ENCODE data around the gene SLC14A1.

The SLC14A1 gene

GRCh38 chr18:45760462-45761036 lies 36.6 kb downstream of the SLC14A1 start:
- no peak for DNase-seq

GRCh38 chr18:45761512-45762114 lies 37.6 kb downstream of the SLC14A1 start:
- no peak for DNase-seq

GRCh38 chr18:45764000-45764686 lies 40.2 kb downstream of the SLC14A1 start:
- DNase-seq, result peak; percentile 74

DNA sequence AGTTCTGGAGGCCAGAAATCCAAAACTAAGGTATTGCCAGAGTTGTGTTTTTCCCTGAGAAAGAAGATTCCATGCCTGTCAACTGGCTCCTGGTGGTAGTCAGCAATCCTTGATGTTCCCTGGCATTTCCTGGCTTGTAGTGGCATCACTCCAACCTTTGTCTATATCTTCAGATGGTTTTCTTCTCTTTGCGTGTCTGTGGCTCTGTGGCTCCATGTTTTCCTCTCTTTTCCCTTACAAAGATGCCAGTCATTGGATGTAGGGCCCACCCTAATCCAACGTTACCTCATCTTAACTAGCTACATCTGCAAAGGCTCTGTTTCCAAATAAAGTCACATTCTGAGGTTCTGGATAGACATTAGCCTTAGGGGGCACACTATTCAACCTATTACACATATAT lies 41.8 kb downstream of the SLC14A1 start:
- DNase-seq, result no peak

GRCh38 chr18:45771587-45772480 lies 47.9 kb downstream of the SLC14A1 start:
- DNase-seq, result peak; percentile 70

- DNase-seq, result peak; percentile 78
Observed at GRCh38 chr18:45774065-45774521, 50.1 kb downstream of the SLC14A1 start.

DNA sequence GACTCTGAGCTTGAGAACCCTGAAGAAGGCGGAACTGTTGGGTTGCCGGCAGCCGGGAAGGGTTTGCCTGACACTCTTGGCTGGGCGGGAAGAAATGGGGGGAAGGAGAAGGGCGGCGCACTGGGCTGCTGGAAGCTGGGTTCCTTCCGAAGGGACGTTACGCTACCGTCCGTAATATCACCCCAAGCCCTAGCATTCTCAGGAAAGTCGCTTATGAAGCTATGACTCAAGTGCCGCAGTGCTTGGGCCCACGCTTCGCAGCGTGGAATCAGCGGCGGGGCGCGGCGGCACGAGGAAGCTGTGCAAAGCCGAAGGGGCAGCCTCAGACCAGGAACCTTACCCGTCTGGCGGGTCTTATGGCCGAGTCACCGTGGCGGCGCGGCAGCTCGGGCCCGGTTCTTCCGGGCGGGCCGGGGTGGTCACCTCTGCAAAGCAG lies 51.3 kb downstream of the SLC14A1 start:
- DNase-seq, result peak; percentile 83

- no peak for DNase-seq
Observed at GRCh38 chr18:45775743-45776142, 51.8 kb downstream of the SLC14A1 start.

- peak; percentile 94 for DNase-seq
Observed at GRCh38 chr18:45777393-45777792, 53.4 kb downstream of the SLC14A1 start.

- no peak for DNase-seq
Observed at GRCh38 chr18:45780568-45780967, 56.6 kb downstream of the SLC14A1 start.

GRCh38 chr18:45782662-45783061 lies 58.7 kb downstream of the SLC14A1 start:
- no peak for DNase-seq

DNA sequence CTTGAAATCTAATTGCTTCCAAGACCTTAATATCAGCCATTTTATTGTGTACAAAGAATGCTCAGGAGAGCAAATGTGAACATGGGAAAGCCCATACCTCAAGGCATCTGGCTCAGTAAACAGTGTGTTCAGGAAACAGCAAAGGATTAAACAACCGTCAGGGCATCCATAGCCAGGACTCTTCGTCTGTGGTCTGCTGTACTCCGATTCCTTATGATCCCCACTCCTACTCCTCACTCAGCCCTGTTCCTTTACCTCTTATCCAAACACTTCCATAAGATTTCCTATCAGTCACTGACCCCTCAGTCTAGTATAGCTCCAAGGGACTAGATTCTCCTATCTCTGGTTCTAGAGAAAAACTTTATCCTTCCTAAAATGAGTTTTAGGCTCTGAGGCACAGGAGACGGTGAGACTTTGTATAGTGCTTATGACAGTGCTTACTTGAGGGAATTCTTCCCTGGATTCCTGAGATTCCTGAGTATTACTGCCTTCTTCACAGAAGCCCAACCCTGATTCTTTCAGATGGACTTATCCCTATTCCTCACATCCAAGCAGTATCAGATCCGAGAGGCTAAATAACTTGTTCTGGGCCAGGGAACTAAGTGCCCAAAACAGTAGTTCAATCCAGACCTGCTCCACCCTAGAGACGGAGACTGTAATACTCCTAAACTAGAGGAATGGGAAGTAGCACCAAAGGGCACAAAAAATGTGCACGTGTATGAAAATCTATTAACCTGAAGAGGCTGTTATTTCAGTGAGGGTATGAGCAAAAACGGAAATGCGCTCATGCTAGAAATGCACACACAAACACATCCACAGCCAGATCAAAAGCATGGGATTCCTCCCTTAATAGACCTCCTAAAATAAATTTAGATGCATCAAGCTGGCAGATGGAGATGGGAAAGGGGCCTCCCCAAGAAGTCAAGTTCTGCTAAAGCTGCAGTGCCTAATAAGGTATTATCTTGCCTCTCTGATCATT lies 59.4 kb downstream of the SLC14A1 start:
- peak; percentile 88 for DNase-seq

GRCh38 chr18:45785134-45785533 lies 61.2 kb downstream of the SLC14A1 start:
- DNase-seq, result peak; percentile 85

DNA sequence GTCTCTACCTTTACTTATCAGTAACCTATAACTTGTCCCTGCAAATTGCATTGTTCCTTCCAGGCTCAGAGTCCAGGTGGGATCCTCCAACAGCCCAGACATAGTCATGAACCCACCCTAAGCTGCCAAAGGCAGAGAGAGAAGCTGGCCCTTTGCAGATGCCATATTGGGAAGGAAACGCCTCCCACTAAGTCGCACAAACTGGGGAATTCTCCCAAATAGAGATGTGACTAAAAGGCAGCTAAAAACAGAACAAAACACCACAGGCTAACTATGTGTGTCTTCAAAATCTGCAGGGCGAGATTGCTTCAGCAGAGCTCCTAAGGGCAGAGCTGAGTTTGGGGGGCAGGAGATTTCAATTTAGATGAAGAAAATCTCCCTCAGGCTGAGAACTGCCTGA lies 63.0 kb downstream of the SLC14A1 start:
- DNase-seq, result no peak

- no peak for DNase-seq
Observed at GRCh38 chr18:45787346-45787745, 63.4 kb downstream of the SLC14A1 start.

DNA sequence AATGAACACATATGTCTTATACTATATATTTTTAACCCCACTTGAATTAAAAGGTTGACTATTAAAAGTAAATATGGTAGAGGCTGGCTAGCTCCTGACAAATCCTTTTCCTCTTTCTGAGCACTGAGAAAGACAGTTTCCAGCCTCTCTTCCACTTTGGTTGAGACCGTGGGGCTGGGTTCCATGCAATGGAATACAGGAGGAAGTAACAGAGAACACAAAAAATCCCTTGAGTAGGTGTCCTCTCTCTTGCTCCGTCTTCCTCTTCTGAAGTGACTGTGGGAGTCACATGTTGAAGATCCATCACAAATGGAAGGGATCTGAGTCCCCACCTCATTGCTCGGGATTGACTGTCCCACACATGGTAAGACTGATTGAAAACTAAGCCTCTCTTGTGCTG lies 64.9 kb downstream of the SLC14A1 start:
- DNase-seq, result no peak

GRCh38 chr18:45792506-45793263 lies 68.7 kb downstream of the SLC14A1 start:
- no peak for DNase-seq

- DNase-seq, result peak; percentile 88
Observed at GRCh38 chr18:45793264-45793965, 69.4 kb downstream of the SLC14A1 start.

GRCh38 chr18:45801416-45802004 lies 77.5 kb downstream of the SLC14A1 start:
- peak; percentile 42 for DNase-seq
